ENCODE data around the gene EFCAB6.
"Not testable (repeated sequence)": the region's sequence is repeated elsewhere in the genome, so short reads cannot be mapped to it uniquely, and the experiment has no call there.

The EFCAB6 gene

GRCh38 chr22:43720716-43721115, 91.4 kb downstream of the EFCAB6 start:
- DNase-seq (ENCODE audit: low read depth) = no peak

- DNase-seq (ENCODE audit: low read depth) = no peak
Observed at GRCh38 chr22:43714104-43714503, 98.0 kb downstream of the EFCAB6 start.

DNA sequence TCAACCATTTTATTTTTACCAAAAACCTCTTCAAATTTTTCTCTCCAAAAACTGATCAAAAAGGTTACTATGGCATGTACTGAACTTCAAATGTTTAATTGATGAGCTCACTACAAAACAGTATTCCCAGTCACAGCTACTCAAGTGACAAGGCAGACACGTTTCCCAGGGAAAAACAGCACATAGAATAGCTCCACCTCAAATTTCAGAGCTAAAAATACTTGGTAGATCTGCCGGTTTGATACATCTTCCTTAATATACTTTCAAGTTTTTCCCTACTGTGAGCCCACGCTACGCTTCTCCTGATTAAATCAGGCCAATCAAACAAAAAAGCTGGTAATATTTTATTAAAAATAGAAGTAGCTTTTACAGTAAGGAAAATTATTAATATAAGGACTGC, 100.4 kb downstream of the EFCAB6 start:
- no peak for DNase-seq (ENCODE audit: low read depth)

DNA sequence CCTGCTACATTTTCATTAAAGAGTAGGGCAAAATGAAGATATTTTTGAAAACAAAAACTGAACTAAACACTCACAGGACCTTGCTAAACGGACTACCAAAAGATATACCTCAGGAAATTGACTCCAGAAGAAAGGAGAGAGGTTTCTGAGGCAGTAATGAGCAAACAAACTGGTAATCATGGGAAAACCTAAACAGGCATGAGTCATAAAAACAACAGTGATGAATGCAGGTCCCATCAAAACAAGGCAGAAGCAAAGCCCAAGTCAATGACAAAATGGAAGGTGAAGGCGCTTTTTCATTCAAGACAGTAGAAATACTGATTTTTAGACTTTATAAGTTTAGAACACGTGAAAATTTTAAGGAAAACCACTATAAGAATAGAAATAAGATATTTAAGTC, 104.5 kb downstream of the EFCAB6 start:
- no peak for DNase-seq (ENCODE audit: low read depth)

DNA sequence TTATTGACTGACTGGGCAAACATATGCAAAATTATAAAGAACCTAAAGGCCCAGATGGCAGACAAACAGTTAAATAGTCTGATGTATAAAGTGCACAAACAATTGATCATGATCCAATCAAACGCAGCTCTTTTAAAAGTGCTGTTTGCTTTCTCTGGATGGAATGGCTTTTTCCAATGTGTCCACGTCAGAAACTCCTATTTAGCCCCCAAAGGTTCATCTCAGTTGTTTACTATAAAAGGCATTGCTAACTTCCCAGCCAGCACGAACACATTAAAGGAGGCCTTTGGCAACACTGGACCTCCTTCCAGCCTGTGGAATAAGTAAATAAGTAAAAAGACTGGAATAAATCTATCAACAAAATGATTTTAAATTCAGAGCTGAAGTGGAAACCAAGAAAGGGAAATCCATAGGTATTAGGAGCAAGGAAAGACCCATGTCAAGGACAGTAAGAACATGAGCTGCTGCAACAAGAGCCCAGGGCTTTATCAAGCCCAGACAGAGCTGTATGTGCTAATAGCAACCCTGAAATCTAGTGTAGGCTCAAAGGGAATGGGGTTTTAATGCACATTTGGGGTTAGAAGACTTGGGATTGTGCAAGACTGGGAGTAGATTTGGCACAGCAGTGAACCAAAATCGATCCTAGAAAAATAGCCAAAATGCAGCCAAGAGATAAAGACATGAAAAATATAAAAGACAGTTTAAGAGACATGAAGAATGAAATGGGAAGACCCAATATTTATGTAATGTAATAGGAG, 105.4 kb downstream of the EFCAB6 start:
- DNase-seq (ENCODE audit: low read depth) = no peak

DNA sequence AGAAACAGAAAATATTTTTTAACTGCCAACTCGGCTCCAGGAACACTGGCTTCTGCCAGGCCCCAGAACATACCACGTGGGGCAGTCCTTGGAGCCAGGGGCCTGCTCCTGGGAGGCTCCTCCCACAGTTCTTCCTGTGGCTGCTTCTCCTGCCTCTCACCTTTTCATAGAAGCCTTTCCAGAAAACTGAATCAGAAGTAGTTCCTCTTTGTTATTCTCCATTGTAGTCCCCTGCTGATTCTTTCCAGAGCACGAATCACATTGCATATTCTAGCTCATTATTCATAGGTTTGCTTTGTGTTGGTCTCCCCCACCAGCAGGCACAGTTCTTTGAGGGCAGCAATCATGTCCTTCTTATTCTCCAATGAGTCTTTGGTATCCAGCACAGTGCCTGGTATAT, 106.0 kb downstream of the EFCAB6 start:
- DNase-seq (ENCODE audit: low read depth) = no peak

DNA sequence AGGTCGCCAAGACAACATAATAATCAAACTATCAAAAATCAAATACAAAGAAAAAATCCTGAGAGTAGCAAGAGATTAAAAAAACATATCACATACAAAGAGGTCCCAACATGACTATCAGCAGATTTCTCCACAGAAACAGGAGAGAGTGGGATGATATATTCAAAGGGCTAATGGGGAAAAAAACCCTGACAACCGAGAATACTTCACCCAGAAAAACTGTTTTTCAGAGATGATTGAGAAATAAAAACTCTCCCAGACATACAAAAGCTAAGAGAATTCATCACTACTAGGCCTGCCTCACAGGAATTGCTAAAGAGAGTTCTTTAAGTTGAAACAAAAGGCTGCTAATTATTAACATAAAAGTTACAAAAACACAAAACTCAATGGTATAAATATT, 108.1 kb downstream of the EFCAB6 start:
- no peak for DNase-seq (ENCODE audit: low read depth)

DNA sequence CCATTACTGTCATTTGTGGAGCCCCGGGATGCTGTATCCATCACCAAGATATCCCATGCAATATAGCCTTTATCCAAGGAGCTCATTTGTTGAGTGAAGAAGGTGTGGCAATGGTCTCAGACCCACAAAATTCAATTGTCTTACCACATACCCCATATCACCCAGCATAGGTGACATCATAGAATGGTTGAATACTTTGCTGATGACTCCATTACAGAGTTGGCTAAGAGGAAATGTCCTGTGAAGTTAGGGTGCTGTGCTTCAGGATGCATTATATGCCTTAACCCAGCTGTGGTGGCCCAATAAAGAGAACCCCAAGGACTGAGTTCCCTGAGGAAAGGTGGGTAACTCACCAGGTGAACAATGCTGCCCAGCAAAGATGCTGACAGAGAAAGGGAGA, 113.7 kb downstream of the EFCAB6 start:
- no peak for DNase-seq (ENCODE audit: low read depth)

DNA sequence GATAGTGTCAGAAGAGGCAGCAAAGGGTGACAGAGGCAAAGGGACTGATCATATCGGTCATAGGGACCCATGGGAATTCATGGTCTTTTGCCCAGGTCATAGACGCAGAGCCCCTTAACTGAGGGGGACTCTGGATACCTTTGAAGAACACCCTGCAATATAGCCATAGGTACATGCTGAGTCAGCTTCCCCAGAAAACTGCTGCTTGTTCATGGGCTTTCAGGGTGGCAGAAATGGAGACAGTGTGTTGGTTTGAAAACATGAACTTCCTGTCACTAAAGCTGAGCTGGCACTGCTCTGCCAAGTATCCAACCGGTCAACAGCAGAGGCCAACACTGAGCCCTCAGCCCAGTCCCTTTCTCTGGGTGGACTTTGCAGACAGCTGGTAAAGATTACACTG, 114.2 kb downstream of the EFCAB6 start:
- DNase-seq (ENCODE audit: low read depth) = no peak

DNA sequence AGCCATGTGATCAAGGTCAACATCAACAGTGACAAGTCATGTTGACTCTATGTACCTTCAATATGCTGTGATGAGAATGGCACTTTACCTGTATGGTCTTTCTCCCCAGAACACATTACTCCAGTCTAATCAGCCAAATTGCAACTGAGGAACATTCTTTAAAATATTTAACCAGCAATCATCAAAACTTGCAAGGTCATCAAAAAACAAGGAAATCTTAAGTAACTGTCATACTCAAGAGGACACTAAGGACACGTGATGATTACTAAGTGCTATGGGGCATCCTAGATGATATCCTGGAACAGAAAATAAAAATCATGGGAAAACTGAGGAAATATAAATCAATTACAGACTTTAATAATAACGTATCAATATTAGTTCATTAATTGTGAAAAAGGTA, 118.9 kb downstream of the EFCAB6 start:
- DNase-seq (ENCODE audit: low read depth) = no peak

DNA sequence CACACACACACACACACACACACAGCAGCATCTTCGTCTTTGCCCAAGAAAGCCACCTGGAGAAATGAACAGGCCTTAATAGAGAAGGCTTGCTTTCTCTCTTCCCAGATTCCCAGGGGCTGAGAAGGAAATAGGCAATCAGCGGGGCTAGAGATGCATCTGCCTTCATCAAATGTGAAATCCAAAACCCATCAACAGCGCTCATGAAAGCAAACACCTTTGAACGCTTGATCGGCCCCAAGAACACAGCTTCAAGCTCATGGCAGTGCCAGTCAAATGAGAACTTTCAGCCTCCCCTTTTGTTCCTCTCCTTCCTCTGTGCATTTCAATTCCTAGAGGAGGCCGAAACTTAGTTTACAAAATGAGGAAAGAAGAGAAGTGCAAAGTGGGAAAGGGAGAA, 122.7 kb downstream of the EFCAB6 start:
- no peak for DNase-seq (ENCODE audit: low read depth)

GRCh38 chr22:43682851-43683250, 129.3 kb downstream of the EFCAB6 start:
- no peak for DNase-seq (ENCODE audit: low read depth)

GRCh38 chr22:43681731-43682360, 130.3 kb downstream of the EFCAB6 start:
- no peak for DNase-seq (ENCODE audit: low read depth)

DNA sequence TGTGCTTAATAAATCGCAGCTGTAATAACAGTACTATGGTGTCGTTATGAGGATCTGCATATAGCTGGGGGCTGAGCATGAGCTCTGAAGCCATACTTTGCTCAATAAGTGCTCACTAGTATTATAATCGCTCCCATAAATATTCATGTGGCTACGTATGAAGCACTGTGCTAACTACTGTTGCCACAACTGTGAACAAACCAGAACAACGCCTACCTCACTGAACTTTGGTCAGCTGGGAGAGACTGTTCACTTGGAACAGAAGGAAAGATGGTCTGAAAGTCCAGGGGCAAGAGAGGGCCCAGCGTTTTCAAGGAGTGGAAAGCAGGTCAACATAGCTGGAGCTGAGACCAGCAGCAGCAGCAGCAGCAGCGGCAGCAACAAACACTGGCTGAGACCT, 141.6 kb downstream of the EFCAB6 start:
- no peak for DNase-seq (ENCODE audit: low read depth)

DNA sequence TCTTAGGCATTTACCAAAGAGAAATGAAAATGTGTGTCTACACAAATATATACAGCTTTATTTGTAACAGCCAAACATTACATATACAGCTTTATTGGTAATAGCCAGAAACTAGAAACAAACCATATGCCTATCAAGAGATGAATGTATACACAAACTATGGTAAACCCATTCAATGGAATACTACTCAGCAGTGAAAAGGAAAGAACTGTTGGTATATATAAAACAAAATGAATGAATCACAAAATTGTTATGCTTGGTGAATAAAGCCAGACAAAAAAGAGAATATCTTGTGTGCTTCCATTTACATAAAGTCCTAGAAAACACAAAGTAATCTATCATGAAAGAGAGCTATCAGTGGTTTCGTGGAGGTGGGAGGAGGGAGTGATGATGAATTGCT, 142.9 kb downstream of the EFCAB6 start:
- DNase-seq (ENCODE audit: low read depth) = no peak

- DNase-seq (ENCODE audit: low read depth) = no peak
Observed at GRCh38 chr22:43667656-43668055, 144.4 kb downstream of the EFCAB6 start.

DNA sequence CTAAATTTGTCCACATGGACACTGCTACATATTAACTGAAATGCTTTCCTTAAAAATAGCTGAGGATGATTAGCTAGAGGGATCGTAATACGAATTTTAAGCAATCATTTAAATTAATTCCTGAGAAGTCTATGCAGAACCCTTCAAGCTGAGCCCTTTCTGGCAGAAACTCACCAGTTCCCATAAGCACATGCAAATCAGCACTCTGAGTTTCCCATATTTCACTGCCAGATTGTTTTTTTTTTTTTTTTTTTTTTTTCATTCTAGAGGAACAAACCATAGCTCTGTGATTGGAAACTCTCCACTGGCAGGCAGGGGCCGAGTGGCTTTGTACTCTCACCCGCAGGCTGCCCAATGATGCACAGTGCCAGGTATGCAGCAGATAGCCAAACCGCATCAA, 145.6 kb downstream of the EFCAB6 start:
- no peak for DNase-seq (ENCODE audit: low read depth)

- DNase-seq (ENCODE audit: low read depth) = no peak
Observed at GRCh38 chr22:43658823-43659222, 153.3 kb downstream of the EFCAB6 start.

DNA sequence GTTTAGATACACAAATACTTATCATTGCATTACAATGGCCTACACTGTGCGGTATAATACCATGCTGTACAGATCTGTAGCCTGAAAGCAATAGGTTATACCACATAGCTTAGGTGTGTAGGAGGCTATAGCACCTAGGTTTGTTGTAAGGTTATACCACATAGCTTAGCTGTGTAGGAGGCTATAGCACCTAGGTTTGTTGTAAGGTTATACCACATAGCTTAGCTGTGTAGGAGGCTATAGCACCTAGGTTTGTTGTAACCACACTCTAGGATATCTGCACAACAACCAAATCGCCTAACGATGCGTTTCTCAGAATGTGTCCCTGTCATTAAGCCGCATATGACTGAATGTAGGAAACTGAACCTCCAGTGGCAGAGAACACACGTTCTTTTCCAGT, 155.5 kb downstream of the EFCAB6 start:
- not testable (repeated sequence) for DNase-seq (ENCODE audit: low read depth)

DNA sequence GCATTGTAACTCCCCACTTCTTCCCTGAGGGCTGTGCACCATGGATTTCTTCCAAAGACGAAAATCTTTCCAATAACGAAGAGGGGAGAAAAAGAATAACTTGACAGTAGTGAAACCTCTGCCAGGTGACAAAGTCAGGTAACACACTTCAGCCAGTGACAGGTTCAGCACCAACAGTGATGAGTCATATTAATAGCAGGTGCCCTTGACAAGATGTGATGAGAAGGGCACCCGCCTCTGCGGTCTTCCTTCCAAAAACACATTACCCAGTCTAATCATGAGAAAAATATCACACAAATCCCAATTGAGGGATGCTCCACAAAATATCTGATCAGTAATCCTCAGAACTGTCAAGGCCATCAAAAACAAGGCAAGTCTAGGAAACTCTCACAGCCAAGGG, 157.8 kb downstream of the EFCAB6 start:
- no peak for DNase-seq (ENCODE audit: low read depth)

GRCh38 chr22:43652845-43653244, 159.3 kb downstream of the EFCAB6 start:
- no peak for DNase-seq (ENCODE audit: low read depth)

GRCh38 chr22:43643387-43643786, 168.7 kb downstream of the EFCAB6 start:
- no peak for DNase-seq (ENCODE audit: low read depth)

DNA sequence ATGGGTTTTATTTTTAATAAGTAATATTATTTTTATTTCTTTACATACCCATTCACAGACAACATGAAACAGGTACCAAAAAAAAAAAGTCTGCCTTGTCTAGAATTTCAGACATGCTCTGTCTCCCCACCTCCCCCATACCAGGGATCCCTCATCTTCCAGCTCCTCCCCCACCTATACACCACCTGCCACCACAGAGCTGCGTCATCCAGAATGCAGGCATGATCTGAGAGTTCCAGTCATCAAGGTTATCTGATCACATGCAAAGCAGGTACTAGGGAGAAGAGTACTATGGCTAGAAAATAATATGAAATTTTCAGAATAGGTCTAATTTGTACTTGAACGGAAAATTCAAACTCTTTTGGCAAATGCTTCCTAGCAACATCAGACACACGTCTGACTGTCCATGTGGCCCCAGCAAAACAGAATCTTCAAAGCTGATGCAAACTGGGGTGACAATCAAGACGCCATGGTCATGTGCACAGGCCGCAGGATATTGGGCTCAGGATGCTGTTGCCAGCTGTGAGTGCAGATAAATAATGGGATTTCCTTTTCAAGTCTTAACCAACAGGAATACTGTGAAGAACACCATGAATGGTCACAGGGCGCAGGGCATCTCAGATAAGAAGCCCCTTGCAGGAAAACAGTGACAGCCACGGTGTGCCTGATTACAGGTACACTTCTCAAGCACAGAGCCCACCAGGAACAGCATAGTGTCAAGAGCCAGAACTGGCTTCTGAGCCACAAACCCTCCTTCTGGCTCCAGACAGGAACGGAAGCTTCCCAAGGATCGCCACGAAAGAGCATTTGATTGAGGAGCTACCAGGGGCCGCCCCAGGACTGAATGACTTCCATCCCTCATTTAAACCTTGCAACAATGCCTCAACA, 169.5 kb downstream of the EFCAB6 start:
- DNase-seq (ENCODE audit: low read depth) = no peak
